Stimulated activated CD4-positive, alpha-beta T cell treated with anti-CD3 and anti-CD28 coated beads, Interleukin-2, amount 100 ng/mL, for 24 hours (primary cell): ENCODE measurements around the gene ADARB2.

Experiments used
- DNase-seq, 2 donors: peaks; one replicate each; pipeline ENCODE4 v3.0.0-alpha.2; 2020

Gene ADARB2

DNA sequence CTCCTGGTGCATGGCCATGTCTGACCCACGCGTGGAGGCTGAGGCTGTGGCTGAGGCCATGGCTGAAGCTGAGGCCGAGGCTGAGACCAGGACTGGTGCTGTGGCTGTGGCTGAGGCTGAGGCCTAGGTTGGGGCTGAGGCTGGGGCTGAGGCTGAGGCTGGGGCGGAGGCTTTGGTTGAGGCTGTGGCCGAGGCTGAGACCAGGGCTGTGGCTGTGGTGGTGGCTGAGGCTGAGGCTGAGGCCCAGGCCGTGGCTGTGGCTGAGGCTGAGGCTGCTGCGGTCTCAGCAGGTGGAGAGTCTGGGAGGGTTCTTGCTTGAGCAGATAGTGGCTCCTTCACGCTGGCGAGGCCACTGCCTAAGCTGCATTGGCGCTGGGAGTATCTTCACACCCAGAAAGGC lies 604.7 kb downstream of the ADARB2 start:
- no peak for DNase-seq

DNA sequence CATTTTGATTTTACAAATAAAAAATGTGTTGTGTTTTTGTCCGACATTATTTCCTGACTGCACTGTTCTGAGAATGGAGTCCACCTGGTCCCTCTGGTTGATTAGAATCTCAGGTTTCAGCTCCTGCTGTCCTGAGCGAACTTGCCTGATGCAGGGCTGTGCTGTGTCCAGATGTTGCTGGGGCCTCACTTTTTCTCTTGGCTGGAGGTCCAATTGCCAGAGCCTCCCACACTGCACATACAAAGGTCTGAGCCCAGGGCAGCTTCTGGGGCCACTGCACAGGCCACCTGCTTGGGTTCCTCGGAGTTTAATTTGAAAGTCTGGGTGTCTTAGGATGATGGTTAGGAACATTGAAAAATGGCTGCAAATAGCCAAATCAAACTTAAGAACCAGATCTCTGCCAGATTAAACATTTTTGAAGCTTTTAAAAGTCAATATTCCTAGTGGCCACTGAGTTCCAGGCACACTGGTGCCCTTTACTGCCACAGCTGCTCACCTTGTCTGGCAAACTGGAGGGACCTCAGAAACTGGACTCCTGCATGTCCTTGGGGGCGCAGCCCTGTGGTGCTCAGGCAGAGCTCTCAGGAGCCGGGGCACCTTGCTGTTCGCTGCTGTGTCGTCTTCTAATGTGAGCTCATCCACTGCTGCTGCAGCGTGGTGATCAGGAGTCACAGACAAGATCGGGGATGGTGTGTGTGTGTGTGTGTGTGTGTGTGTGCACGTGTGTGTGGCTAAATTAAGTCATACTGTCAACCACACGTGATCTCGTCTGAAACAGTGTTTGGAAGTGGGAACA lies 606.1 kb downstream of the ADARB2 start:
- DNase-seq: no peak

- DNase-seq: no peak
These were observed 607.1 kb downstream of the ADARB2 start for GRCh38 chr10:1130226-1130625.

DNA sequence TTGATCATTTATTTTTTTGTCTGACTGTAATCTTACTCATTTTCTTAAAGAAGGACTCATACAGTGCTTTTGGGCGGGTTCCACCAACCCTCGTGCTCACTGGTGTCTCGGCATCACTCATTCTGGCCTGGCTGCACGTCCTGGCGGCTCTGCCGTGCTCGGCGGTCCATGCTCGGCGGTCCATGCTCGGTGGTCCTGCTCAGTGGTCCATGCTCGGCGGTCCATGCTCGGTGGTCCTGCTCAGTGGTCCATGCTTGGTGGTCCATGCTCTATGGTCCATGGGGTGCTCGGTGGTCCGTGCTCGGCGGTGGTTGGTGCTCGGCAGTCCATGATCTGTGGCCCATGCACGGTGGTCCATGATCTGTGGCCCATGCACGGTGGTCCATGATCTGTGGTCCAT lies 608.7 kb downstream of the ADARB2 start:
- DNase-seq: no peak

GRCh38 chr10:1128115-1128514 lies 609.2 kb downstream of the ADARB2 start:
- DNase-seq: no peak

GRCh38 chr10:1127629-1128028 lies 609.7 kb downstream of the ADARB2 start:
- no peak for DNase-seq
